Transverse colon (tissue), 4 donors: ENCODE results near the gene RGMA. TPM values are rescaled to one million over a fixed set of nuclear protein-coding genes. Genes with fewer than 3 reads are reported as not detected.

Experiments
- DNase-seq: peaks from one replicate; pipeline ENCODE4 v3.0.0-alpha.2; 2019
- H3K27ac ChIP-seq, 4 donors: fragments of 200-600 bp; sonication (generic); 2 replicates each; pipeline ENCODE4 v1.5.1; 2016 to 2018; ENCODE audit warnings: inconsistent platforms in 4 of 4
- H3K27me3 ChIP-seq: fragments of 200-600 bp; sonication (generic); 2 replicates; pipeline ENCODE4 v1.5.1; 2017; ENCODE audit warnings: inconsistent platforms
- H3K36me3 ChIP-seq, 4 donors: fragments of 200-600 bp; sonication (generic); 2 replicates each; pipeline ENCODE4 v1.5.1; 2017 to 2019; ENCODE audit warnings: inconsistent platforms in 4 of 4
- H3K4me1 ChIP-seq, 4 donors: fragments of 200-600 bp; sonication (generic); 2 replicates each; pipeline ENCODE4 v1.5.1; 2017 to 2020; ENCODE audit warnings: inconsistent platforms in 4 of 4
- H3K4me3 ChIP-seq, 4 donors: fragments of 200-600 bp; sonication (generic); 1 replicate in 1 of 4; 2 replicates in 3 of 4; pipeline versions ENCODE4 v1.5.1 to v1.6.1; 2017 to 2019; ENCODE audit warnings: inconsistent platforms in 4 of 4
- H3K9me3 ChIP-seq, 2 donors: fragments of 200-600 bp; sonication (generic); 2 replicates each; pipeline ENCODE4 v1.5.1; 2017 to 2019; ENCODE audit warnings: inconsistent platforms in 2 of 2
- EP300 ChIP-seq: sonication (generic); formaldehyde crosslinking; IDR thresholded peaks from one replicate; pipeline ENCODE4 v1.6.1; 2017; ENCODE audit warnings: antibody characterized with exemption, low read depth
- POLR2A ChIP-seq: fragments of 450-650 bp; IDR thresholded peaks from one replicate; pipeline ENCODE4 v1.6.1; 2016; ENCODE audit warnings: antibody characterized with exemption, mild to moderate bottlenecking, moderate library complexity
- POLR2AphosphoS5 ChIP-seq, 3 donors: sonication (generic); formaldehyde crosslinking; IDR thresholded peaks; one replicate each; pipeline ENCODE4 v1.6.1; 2016; ENCODE audit warnings: antibody characterized with exemption in 3 of 3
- WGBS, 2 donors: methylation state at CpG; one replicate each; pipeline ENCODE4 v1.1.5; 2018; ENCODE audit warnings: low coverage in 1 of 2; 5-methylcytosine and 5-hydroxymethylcytosine counted together
- in situ Hi-C, 4 donors: fragments of 200-750 bp; cut with MboI; loops; one replicate each; pipeline versions ENCODE4 v1.15.0 to v1.15.1; 2017; ENCODE audit warnings: low sequenced_read_pairs in 3 of 4, low pct_ligation_motif_present in 1 of 4, low pct_unique_long_range_greater_than_20kb in 1 of 4
- intact Hi-C: fragments of 100-400 bp; cut with DNase I; formaldehyde crosslinking; loops from one replicate; pipeline ENCODE4 v1.15.1; 2023; ENCODE audit warnings: low total_unique reads
- total RNA-seq, 4 donors: library from RNA; depleted of rRNA; stranded (reverse); fragments of >200 nt; gene quantifications; one replicate each; pipeline ENCODE4 v1.1.0, GENCODE V29; 2016
- TF ChIP-seq, protein P1 (sequence below), 5 experiments: fragments of 200-600 bp in 3 of 5; fragments of 450-650 bp in 2 of 5; sonication (generic) in 3 of 5; IDR thresholded peaks; 1 replicate in 2 of 5; 2 replicates in 3 of 5; pipeline ENCODE4 v1.5.1; 2016 to 2017; ENCODE audit warnings: antibody characterized with exemption in 5 of 5, inconsistent platforms in 3 of 5, mild to moderate bottlenecking in 2 of 5, moderate library complexity in 1 of 5

RGMA gene
- total RNA-seq, 4 donors from 2014 or later: 8.6 to 53.3 (median 20.6) TPM

DNA sequence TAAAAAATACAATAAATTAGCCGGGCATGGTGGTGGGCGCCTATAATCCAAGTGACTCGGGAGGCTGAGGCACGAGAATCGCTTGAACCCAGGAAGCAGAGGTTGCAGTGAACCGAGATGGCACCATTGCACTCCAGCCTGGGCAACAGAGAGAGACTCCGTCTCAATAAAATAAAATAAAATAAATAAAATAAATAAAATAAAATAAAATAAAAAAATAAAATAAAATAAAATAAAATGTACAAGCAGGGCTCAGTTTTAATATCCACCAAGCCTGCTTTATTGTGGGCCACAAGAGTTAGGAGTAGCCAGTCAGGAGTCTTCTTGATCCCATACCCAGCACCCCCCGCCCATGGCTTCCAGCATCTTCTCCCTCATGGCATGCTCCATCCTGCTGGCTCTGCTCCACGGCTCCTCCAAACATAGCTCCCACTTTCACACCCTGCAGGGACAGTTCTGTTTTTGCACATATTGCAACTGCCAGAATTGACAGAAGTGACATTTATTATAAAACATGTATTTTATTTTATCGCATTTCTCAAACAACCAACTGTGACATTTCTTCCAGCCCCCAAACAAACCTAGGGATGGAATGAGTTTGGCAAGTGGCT lies 42.6 kb upstream of the RGMA start:
- Histone ChIP-seq H3K36me3 (no peaks in the 10 kb centered on the region), H3K27ac (no peak overlapping the region), H3K4me3 (no peak overlapping the region), H3K27me3 (no peaks in the 10 kb centered on the region), H3K4me1 (no peaks in the 10 kb centered on the region), H3K9me3 (no peaks in the 10 kb centered on the region)
- 88 to 93% methylated on average over 7 to 10 of the region's 10 CpGs for WGBS, 2 donors
- TF ChIP-seq EP300 (no peak), POLR2AphosphoS5 (IDR thresholded peaks at IDR 0.05) (no peak), POLR2A (no peak)
- TF ChIP-seq, protein P1, sequence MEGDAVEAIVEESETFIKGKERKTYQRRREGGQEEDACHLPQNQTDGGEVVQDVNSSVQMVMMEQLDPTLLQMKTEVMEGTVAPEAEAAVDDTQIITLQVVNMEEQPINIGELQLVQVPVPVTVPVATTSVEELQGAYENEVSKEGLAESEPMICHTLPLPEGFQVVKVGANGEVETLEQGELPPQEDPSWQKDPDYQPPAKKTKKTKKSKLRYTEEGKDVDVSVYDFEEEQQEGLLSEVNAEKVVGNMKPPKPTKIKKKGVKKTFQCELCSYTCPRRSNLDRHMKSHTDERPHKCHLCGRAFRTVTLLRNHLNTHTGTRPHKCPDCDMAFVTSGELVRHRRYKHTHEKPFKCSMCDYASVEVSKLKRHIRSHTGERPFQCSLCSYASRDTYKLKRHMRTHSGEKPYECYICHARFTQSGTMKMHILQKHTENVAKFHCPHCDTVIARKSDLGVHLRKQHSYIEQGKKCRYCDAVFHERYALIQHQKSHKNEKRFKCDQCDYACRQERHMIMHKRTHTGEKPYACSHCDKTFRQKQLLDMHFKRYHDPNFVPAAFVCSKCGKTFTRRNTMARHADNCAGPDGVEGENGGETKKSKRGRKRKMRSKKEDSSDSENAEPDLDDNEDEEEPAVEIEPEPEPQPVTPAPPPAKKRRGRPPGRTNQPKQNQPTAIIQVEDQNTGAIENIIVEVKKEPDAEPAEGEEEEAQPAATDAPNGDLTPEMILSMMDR (IDR thresholded peaks at IDR 0.05): no peak
- in situ Hi-C loops (no loop called here), intact Hi-C loops (no loop called here)
- DNase-seq: no peak

DNA sequence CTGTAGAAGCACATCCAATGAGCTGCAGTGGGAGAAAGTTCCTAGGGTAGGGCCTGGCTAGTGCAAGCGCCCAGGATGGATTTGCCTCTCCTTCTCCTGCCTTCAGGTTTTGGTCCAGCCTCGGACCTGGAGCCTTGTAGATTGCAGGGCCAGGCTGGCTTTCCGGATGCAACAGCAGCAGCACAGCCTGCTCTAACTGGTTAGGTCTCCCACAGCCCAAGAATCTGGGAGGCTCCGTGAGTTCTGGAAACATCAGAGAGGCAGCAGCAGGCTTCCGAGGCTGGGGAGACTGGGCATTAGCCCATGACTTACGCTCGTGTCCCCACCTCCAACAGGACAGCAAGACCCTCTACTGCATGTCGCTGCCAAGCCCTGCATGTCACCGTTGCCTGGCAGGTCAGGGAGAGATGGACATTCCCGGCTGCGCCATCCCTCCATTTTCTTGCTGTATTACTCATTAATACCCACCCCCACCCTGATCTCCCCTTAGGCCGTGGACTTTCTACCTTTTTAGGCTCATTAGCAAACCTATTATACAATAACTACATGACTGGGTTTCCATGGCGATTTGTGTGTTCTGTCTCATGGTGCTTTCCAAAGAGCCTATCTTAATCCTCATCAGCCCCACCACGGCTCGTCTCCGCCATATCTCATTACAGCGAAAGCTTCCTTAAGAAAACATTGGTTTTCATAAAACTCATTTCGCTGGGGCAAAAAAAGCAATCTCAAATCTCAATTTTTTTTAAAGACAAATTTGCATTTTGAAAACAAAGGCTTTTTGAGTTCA lies 40.9 kb upstream of the RGMA start:
- TF ChIP-seq EP300 (no peak), POLR2A (no peak), POLR2AphosphoS5 (IDR thresholded peaks at IDR 0.05) (no peak)
- TF ChIP-seq, protein P1 (IDR thresholded peaks at IDR 0.05): no peak

DNA sequence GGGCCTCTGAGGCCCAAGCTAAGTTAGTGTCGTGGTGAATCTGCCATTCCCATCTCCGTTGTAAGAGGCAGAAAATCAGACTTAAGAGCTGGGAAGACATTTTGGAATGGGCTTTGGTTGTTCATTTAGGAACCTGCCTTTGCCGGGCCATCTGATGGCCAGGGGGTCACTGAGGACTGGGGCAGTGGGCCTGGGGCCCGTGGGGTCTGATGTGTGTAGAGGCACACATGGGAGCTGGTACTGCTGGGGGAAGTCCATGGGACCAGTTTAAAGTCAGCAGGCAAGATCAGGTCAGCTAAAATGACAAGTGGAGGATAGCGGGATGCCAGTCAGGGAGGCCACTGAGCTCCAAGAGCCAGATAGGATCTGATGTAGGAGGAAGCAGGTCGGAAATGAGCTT lies 38.3 kb upstream of the RGMA start:
- DNase-seq: no peak
- no peak overlapping the region for H3K4me3 ChIP-seq
- in situ Hi-C loops (no loop called here), intact Hi-C loops (no loop called here)
- H3K27ac ChIP-seq: no peak overlapping the region
- H3K9me3 ChIP-seq: no peaks in the 10 kb centered on the region
- no peaks in the 10 kb centered on the region for H3K4me1 ChIP-seq
- H3K27me3 ChIP-seq: no peaks in the 10 kb centered on the region
- TF ChIP-seq, protein P1 (IDR thresholded peaks at IDR 0.05): no peak
- TF ChIP-seq POLR2A (no peak), POLR2AphosphoS5 (IDR thresholded peaks at IDR 0.05) (no peak), EP300 (no peak)
- no peaks in the 10 kb centered on the region for H3K36me3 ChIP-seq
- 65 to 68% methylated on average over 4 to 6 of the region's 6 CpGs for WGBS, 2 donors

More for the DNA sequence above, 40.9 kb upstream of the RGMA start:
- intact Hi-C loops (no loop called here), in situ Hi-C loops (no loop called here)
- WGBS, 2 donors: 81 to 92% methylated on average over 6 to 16 of the region's 18 CpGs
- Histone ChIP-seq H3K27ac (no peak overlapping the region), H3K36me3 (no peaks in the 10 kb centered on the region), H3K4me3 (no peak overlapping the region), H3K4me1 (no peaks in the 10 kb centered on the region), H3K9me3 (no peaks in the 10 kb centered on the region), H3K27me3 (no peaks in the 10 kb centered on the region)
- DNase-seq: no peak

DNA sequence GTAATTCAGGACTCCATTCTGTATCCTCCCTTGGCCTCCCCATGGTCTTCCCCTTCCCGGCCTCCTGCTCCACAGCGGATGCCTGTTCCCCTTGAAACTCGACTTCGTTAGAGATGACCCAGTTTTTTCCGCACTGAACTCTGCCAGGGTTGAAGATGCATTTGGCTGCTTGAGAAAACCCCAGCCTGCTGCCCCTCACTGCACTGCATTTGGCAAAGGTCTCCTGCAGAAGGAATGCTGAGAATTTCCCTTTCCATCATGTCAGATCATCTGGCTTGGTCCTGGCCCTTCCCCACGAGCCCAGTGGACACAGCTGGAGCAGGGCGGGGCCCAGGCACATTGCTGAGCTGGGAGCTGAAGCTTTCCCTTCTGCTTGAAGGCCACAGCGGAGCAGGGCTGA lies 37.6 kb upstream of the RGMA start:
- Histone ChIP-seq H3K27me3 (no peaks in the 10 kb centered on the region), H3K9me3 (no peaks in the 10 kb centered on the region), H3K36me3 (no peaks in the 10 kb centered on the region), H3K27ac (no peak overlapping the region), H3K4me3 (no peak overlapping the region), H3K4me1 (no peaks in the 10 kb centered on the region)
- intact Hi-C loops (no loop called here), in situ Hi-C loops (no loop called here)
- WGBS, 2 donors: 67% methylated on average over 8 of the region's 8 CpGs; no CpG with 5 or more reads in 1 of the 2 donors
- no peak for DNase-seq
- no peak for TF ChIP-seq POLR2A
- TF ChIP-seq POLR2AphosphoS5 (IDR thresholded peaks at IDR 0.05): no peak
- no peak for TF ChIP-seq EP300
- TF ChIP-seq, protein P1 (IDR thresholded peaks at IDR 0.05): no peak
